C4-2B (cell line): ENCODE data around the gene OR51I2.

Experiments
- CTCF ChIP-seq: fragments of 450-650 bp; conservative IDR thresholded peaks from 2 replicates; pipeline ENCODE4 v1.5.1; 2017; ENCODE audit warnings: mild to moderate bottlenecking
- ZFX ChIP-seq: fragments of 450-650 bp; IDR thresholded peaks from 2 replicates; pipeline ENCODE4 v1.6.1; 2017

- no peak for TF ChIP-seq CTCF
- no peak for TF ChIP-seq ZFX
Measured at GRCh38 chr11:5489576-5490357, 40.6 kb downstream of the OR51I2 start.
